ENCODE results near the gene QRFPR. TPM values are rescaled to one million over a fixed set of nuclear protein-coding genes. Genes with fewer than 3 reads are reported as not detected.

Gene QRFPR
- total and polyA plus RNA-seq, 12 donors = 0.24 to 17.0 (median 0.78) TPM; not detected in 2

GRCh38 chr4:121390335-121390734, 9.5 kb upstream of the QRFPR start:
- Histone ChIP-seq H3K9me3 (replicated peaks in 1 of 3) (no peaks in the 10 kb centered on the region), H3K4me1 (replicated peaks in 1 of 2) (no peaks in the 10 kb centered on the region), H3K27ac (no peak overlapping the region), H3K4me3 (no peak overlapping the region), H3K36me3 (replicated peaks in 1 of 2) (no peaks in the 10 kb centered on the region), H3K27me3 (no peaks in the 10 kb centered on the region)
- no peak for TF ChIP-seq POLR2A (IDR thresholded peaks at IDR 0.05)
- TF ChIP-seq CTCF (IDR thresholded peaks at IDR 0.05) = no peak
- no peak for DNase-seq
- intact Hi-C loops (cut with DNase I) = no loop called here
- WGBS, 4 donors = 40 to 61% (median 54%) methylated on average over 2 of the region's 2 CpGs

- TF ChIP-seq CTCF (IDR thresholded peaks at IDR 0.05) (no peak), POLR2A (IDR thresholded peaks at IDR 0.05) (no peak)
- Histone ChIP-seq H3K27ac (no peak overlapping the region), H3K9me3 (replicated peaks in 1 of 3) (no peaks in the 10 kb centered on the region), H3K4me1 (replicated peaks in 1 of 2) (no peaks in the 10 kb centered on the region), H3K4me3 (no peak overlapping the region), H3K27me3 (peaks cover 29% of the 10 kb centered on the region), H3K36me3 (replicated peaks in 1 of 2) (no peaks in the 10 kb centered on the region)
- intact Hi-C loops (cut with DNase I) = loop anchor here (10.0 kb wide), 1 partner anchor 276 kb away; no protein-coding TSS in a partner anchor
- WGBS, 4 donors = 77 to 87% (median 83%) methylated on average over 3 of the region's 3 CpGs
- no peak for DNase-seq
Observed at GRCh38 chr4:121379276-121379675, 1.5 kb downstream of the QRFPR start.

GRCh38 chr4:121377076-121377475, 3.7 kb downstream of the QRFPR start:
- WGBS, 4 donors = 47 to 68% (median 54%) methylated on average over 2 of the region's 2 CpGs
- no peak overlapping the region for H3K27ac ChIP-seq
- TF ChIP-seq POLR2A (IDR thresholded peaks at IDR 0.05) = no peak
- no peak for TF ChIP-seq CTCF (IDR thresholded peaks at IDR 0.05)

GRCh38 chr4:121376556-121376955, 4.3 kb downstream of the QRFPR start:
- WGBS, 4 donors = 81 to 91% (median 89%) methylated on average over 2 of the region's 2 CpGs
- H3K9me3 ChIP-seq (replicated peaks in 1 of 3) = no peaks in the 10 kb centered on the region
- H3K27me3 ChIP-seq = peaks cover 15% of the 10 kb centered on the region
- no peak overlapping the region for H3K27ac ChIP-seq
- DNase-seq = no peak
- no peak for TF ChIP-seq POLR2A (IDR thresholded peaks at IDR 0.05)
- no peak for TF ChIP-seq CTCF (IDR thresholded peaks at IDR 0.05)
- no peaks in the 10 kb centered on the region for H3K4me1 ChIP-seq (replicated peaks in 1 of 2)
- no peaks in the 10 kb centered on the region for H3K36me3 ChIP-seq (replicated peaks in 1 of 2)
- H3K4me3 ChIP-seq = no peak overlapping the region
- intact Hi-C loops (cut with DNase I) = loop anchor here (10.0 kb wide), 1 partner anchor 278 kb away; no protein-coding TSS in a partner anchor

More at GRCh38 chr4:121377076-121377475, 3.7 kb downstream of the QRFPR start:
- DNase-seq = peak in 1 of 7 donors; percentile 10
- H3K9me3 ChIP-seq (replicated peaks in 1 of 3) = no peaks in the 10 kb centered on the region
- H3K4me1 ChIP-seq (replicated peaks in 1 of 2) = no peaks in the 10 kb centered on the region
- H3K36me3 ChIP-seq (replicated peaks in 1 of 2) = no peaks in the 10 kb centered on the region
- no peak overlapping the region for H3K4me3 ChIP-seq
- intact Hi-C loops (cut with DNase I) = loop anchor here (10.0 kb wide), 1 partner anchor 278 kb away; no protein-coding TSS in a partner anchor
- peaks cover 18% of the 10 kb centered on the region for H3K27me3 ChIP-seq
